GM21381 (cell line): ENCODE results near the gene ZBTB7A.

Source experiments
- ATAC-seq: cut with Tn5 transposase; IDR thresholded peaks from one replicate; pipeline ENCODE4 v1.9.1; 2021; ENCODE audit warnings: mild to moderate bottlenecking, moderate library complexity; ENCODE audit not compliant: unreplicated experiment

The ZBTB7A gene

GRCh38 chr19:4066682-4067395, at the start of gene ZBTB7A:
TSS of gene ZBTB7A (minus strand) at chr19:4066899. CDS start at chr19:4055232, 11,667 bp downstream.
- ATAC-seq = no peak

GRCh38 chr19:4115818-4116385, 49.2 kb upstream of the ZBTB7A start:
- no peak for ATAC-seq

- peak; percentile 75 for ATAC-seq
These were observed 48.5 kb upstream of the ZBTB7A start for GRCh38 chr19:4115050-4115817.

GRCh38 chr19:4114181-4114580, 47.5 kb upstream of the ZBTB7A start:
- no peak for ATAC-seq

- ATAC-seq = no peak
These were observed 46.8 kb upstream of the ZBTB7A start for GRCh38 chr19:4113398-4114088.

- no peak for ATAC-seq
These were observed 45.7 kb upstream of the ZBTB7A start for GRCh38 chr19:4112367-4112766.

- ATAC-seq = no peak
These were observed 42.9 kb upstream of the ZBTB7A start for GRCh38 chr19:4109626-4109945.

GRCh38 chr19:4108767-4109625, 42.3 kb upstream of the ZBTB7A start:
- peak; percentile 58 for ATAC-seq

- ATAC-seq = no peak
These were observed 36.4 kb upstream of the ZBTB7A start for GRCh38 chr19:4103080-4103433.

- ATAC-seq = no peak
These were observed 35.8 kb upstream of the ZBTB7A start for GRCh38 chr19:4102339-4103079.

- ATAC-seq = no peak
These were observed 34.7 kb upstream of the ZBTB7A start for GRCh38 chr19:4101496-4101770.

GRCh38 chr19:4100647-4101495, 34.2 kb upstream of the ZBTB7A start:
- ATAC-seq = no peak

GRCh38 chr19:4099041-4099764, 32.5 kb upstream of the ZBTB7A start:
- no peak for ATAC-seq

GRCh38 chr19:4098493-4098892, 31.8 kb upstream of the ZBTB7A start:
- no peak for ATAC-seq

GRCh38 chr19:4097501-4097900, 30.8 kb upstream of the ZBTB7A start:
- no peak for ATAC-seq

GRCh38 chr19:4096049-4096892, 29.6 kb upstream of the ZBTB7A start:
- ATAC-seq = no peak

- no peak for ATAC-seq
These were observed 28.8 kb upstream of the ZBTB7A start for GRCh38 chr19:4095488-4095844.
